PC-3 (cell line): ENCODE data around the gene ANKRD10.

Source experiments
- EZH2 ChIP-seq: fragments of 300-600 bp; sonication (generic); IDR thresholded peaks from one replicate; pipeline ENCODE4 v1.6.1; 2017; ENCODE audit warnings: antibody characterized with exemption, mild to moderate bottlenecking, low read length; ENCODE audit not compliant: unreplicated experiment
- EZH2phosphoT487 ChIP-seq: fragments of 300-600 bp; sonication (generic); IDR thresholded peaks from 2 replicates; pipeline ENCODE4 v1.6.1; 2018; ENCODE audit warnings: mild to moderate bottlenecking, antibody characterized with exemption, low read length, borderline replicate concordance
- TF ChIP-seq, protein P1 (sequence below): fragments of 300-600 bp; sonication (generic); conservative IDR thresholded peaks from 2 replicates; pipeline ENCODE4 v1.5.1; 2017; ENCODE audit warnings: antibody characterized with exemption, low read depth, mild to moderate bottlenecking, low read length

DNA sequence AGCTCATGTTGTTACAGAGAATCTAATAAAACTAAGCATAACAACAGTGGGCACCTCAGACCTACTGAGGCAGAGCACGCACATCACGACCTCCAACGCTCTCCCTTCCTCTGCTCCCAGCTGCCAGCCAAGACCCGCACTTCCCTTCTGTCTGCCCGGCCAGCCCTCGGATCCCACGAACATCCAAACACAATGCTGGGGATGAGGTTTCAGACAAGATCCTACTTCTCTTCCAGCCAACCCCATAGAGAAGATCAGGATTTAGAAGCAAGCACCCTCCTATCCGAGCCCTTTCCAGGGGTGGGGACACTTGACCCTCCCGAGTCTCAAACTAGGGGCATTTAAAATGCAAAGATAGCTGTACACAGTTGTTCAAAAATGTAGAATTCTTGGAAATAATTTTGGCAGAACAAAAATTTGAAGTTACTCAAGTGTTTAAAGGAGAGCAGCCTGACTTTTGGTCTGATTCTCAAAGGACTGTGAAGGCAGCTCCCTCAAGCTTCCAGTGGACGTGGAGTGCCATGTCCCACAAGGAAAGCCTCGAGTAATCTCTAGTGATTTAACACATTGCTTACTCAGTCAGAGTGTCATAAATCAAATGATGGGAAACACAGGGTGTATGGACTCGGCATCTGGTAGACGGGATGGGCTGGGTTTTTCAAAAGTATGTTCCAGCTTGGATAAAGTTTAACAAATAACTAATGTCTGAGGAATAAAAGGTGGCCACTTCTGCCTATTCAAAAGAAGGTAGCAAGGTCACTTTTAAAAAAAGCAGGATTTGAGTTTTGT is 32.8 kb downstream of the ANKRD10 start:
- TF ChIP-seq, protein P1, sequence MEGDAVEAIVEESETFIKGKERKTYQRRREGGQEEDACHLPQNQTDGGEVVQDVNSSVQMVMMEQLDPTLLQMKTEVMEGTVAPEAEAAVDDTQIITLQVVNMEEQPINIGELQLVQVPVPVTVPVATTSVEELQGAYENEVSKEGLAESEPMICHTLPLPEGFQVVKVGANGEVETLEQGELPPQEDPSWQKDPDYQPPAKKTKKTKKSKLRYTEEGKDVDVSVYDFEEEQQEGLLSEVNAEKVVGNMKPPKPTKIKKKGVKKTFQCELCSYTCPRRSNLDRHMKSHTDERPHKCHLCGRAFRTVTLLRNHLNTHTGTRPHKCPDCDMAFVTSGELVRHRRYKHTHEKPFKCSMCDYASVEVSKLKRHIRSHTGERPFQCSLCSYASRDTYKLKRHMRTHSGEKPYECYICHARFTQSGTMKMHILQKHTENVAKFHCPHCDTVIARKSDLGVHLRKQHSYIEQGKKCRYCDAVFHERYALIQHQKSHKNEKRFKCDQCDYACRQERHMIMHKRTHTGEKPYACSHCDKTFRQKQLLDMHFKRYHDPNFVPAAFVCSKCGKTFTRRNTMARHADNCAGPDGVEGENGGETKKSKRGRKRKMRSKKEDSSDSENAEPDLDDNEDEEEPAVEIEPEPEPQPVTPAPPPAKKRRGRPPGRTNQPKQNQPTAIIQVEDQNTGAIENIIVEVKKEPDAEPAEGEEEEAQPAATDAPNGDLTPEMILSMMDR, result no peak
- TF ChIP-seq EZH2 (no peak), EZH2phosphoT487 (no peak)
